HG03103 (cell line): ENCODE results near the gene EFNA2.
A peak's percentile ranks its signal among the peaks of the same experiment; 100 is the strongest.

Experiments
- ATAC-seq: cut with Tn5 transposase; IDR thresholded peaks from one replicate; pipeline ENCODE4 v1.9.1; 2021; ENCODE audit warnings: low read depth; ENCODE audit not compliant: unreplicated experiment

The EFNA2 gene

DNA sequence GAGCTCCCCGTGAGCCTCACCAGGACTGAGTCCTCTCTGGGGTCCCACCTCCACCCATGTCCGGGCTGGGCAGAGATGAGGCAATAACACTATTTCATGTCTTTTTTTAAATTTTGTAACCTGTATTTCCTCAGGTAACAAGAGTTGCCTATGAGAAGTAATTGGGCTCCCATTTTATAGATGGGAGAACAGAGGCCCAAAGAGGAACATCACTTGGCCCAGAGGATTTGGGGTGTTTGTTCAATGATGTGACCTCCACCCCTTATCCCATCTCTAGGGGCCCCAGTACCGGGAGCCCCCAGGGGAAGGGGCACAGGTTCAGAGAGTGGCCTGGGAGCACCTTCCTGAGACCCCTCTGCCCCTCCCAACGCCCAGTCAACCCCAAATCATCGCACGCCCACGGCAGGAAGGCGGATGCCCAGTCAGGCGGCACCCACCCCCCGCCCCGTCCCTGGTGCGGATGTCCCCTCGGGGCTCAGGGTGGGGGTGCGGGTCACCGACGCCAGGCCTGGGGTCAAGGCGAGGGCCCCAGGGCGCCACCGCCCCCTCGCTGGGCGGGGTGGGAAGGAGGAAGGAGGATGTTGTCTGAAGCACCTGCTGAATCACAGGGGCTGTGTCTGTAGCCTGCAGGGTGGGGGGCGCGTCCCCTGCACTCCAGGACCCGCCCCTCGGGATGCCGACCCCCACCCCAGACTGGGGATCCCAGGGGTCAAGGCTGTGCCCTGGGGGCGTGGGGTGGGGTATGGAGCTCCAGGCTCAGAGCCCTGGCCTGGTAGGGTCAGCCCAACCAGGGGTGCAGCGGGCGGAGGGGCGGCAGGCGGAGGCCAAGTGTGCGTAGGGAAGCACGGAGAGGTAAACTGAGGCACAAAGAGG is 25.6 kb upstream of the EFNA2 start:
- no peak for ATAC-seq

DNA sequence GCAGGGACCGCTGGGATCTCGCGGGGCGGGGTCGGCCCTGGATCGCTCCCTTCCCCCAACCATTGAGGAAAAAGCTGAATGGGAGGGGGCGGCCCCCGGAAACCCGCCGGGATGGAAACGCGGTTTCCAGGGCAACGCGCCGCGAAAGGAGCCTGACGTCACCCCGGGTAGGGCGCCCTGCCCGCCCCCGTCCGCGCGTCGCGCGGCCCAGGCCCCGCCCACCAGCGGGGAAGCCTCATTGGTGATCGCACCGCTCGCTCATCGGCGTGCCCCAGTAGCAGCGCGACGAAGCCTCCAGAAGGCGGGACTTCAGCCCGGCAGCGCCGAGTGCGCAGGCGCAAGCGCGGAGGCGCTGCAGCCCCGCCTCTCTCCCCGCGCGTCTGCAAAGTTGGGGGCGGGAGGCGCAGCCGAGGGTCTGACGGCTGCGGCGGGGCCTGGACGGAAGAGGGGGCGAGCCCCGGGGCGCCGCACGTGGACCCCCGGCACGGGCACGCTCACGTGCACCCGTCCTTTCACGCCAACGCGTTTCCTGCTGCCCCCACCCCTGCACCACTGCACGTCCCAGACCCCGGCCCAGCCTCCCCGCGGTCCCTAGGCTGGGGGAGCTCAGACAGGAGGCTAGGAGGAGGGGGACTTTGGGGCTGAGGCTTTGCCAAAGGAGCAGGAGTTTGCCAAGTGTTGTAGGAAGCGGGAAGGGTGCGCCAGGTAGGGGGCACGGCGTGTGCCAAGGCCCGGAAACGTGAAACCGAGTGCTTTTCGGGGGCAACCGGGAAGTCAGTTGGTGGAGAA is 24.7 kb upstream of the EFNA2 start:
- peak; percentile 54 for ATAC-seq

- no peak for ATAC-seq
Observed at GRCh38 chr19:1261538-1261797, 24.2 kb upstream of the EFNA2 start.

- no peak for ATAC-seq
Observed at GRCh38 chr19:1261798-1262622, 23.7 kb upstream of the EFNA2 start.

- no peak for ATAC-seq
Observed at GRCh38 chr19:1262623-1263123, 23.0 kb upstream of the EFNA2 start.

- no peak for ATAC-seq
Observed at GRCh38 chr19:1263188-1263587, 22.5 kb upstream of the EFNA2 start.

DNA sequence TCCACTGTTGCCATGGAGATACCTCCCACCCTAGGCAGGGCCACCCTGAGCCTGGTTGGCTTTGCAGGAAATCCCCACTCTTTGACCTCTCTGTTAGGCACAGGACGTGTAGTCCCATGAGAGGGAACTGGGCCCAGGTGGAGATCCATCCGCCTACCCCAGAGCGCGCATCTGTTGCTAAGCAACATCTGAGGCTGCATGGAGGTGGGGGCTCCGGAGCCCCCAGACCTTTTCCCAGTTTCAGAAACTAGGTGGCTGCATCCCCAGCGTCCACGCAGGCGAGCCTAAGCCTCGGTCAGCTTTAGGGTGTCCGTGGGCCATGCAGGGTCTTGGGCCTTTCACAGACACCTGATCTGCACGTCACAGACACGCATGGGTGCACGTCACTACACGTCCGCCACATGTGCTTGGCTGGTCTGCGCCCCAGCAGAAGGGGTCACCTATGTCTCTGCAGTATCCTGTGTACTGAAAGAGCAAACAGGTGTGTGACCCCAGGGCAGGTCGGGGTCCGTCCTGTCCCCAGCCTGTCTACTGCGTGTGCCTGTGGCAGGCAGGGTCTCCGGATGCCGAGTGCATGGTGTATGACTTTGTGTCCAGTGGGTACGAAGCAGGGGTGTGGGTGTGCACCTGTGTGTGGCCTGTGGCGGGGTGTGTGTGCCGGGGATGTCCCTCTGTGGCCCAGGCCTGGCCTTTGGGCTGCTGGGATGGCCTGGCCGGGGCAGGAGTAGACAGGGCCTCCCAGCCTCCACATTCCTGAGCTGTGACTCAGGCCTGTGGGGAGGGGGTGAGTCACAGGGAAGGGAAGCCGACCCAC is 20.7 kb upstream of the EFNA2 start:
- ATAC-seq, result no peak

DNA sequence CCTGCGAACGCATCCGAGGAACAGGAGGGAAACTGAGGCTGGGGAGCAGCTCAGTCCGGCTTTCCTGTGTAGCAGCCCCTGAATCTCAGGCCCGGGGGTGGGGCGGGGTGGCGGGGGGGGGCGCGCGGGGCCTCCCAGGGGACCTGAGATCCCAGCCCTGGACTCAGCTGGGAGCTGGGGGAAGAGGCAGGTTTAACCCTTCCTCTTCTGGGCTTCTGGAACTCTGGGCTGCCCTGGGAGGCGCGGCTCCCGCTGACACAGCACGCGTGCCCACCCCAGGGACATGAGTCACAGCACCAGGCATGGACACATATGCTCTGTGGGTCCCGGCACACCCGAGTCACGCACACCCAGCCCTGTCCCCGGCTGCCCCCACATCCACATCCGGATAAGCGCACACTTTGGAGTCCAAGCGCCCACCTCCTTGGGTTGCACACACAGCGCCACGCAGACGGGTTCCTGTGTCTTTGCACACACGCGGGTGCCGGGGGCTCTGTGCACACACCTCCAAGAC is 20.0 kb upstream of the EFNA2 start:
- ATAC-seq, result no peak

DNA sequence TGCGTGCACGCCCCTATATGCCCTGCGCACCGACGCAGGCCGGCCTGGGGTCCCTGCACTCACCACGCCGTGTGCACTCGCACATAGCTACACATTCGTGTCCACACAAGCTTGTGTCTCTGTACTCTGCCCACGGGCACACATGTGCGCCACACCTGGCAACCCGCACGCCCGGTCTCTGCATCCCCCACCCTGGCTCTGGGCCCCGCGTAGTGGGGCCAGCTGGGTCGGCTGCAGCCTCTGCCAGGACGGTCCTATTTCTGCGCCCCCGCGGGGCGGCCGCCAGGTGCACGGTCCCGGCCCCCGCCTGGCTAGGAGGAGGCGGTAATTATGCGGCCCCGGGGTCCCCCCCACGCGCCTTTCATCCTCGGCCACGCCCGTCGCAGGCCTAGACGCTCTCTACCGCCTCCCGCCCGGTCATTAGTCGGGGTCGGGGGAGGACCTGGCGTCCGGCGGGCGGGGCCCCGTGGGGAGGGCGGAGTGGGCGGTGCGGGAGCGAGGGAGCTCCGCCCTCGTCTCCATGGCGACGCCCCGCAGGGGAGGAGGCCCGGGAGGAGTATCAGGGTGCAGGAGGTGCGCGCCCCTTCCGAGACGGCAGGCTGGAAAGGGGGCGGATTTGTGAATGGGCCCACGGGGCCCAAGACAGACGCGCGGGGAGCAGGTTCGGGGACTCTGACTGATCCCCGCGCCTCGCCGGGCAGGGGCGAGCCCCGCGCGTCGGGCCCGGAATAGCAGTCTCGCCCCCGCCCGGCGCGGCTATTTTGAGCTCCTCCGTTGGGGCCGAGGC is 19.4 kb upstream of the EFNA2 start:
- ATAC-seq, result no peak

DNA sequence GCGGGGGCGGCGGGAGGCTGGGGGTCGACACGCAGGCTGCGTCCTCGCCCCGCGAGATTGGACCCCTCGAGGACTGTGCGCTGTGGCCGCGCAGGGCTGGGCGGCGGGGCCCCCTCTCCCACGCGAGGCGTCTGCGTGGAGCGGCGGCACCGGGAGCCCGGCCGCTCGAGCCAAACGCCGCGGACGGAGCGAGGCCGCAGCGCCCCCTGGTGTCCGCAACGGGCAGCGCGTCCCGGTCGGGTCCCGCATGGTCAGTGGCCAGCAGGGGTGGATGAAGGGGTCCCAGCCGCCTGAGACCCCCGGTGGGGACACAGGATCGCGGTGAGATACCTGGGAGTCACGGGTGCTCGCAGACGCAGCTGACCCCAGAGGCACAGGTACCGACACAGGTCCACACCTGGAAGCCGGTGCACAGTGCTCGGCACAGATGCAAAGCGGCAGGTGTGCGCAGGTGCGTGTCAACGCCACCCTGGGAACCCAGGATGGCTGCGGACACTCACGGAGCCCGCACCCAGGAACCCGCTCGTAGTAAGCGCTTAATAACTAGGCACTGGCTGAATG is 18.7 kb upstream of the EFNA2 start:
- no peak for ATAC-seq

DNA sequence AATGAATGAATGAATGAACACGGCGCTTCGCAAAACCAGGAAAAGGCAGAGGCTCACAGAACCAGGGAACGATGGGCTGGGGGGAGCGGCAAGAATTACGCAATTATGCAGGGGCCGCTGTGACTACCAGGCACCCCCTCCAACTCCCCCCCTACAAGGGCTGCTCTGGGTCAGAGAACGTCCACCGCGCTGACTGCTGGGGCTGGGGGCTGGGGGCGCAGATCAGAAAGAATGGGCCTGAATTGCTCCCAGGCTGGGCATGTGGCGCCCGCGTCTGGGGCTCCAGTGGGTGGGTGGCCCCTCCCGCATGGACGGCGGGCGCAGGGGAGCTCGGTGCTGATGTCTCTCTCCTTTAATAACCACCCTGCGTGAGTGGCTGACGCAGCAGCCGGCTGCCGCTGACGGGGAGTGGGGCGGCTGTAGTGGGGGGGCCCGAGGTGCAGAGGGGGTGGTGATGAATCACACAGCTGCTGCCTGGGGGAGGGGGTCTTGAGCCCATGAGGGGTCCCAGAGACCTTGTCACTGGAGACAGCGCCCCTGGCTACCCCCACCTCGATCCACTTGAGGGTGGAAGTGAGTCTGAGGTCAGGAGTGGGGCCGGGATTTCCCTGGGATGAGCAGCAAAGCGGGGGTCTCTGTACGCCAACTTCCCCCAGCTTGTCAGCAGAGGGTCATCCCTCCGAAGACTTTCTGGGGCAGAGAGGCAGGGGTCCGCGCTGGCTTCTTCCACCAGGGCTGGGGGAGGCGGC is 18.0 kb upstream of the EFNA2 start:
- ATAC-seq, result no peak

GRCh38 chr19:1268226-1269064 is 17.2 kb upstream of the EFNA2 start:
- no peak for ATAC-seq

- ATAC-seq, result peak; percentile 46
Observed at GRCh38 chr19:1269065-1269477, 16.6 kb upstream of the EFNA2 start, which contains the start of gene CIRBP. CIRBP (plus strand) TSS chr19:1269332; CDS start chr19:1270934, 1,602 bp downstream.

DNA sequence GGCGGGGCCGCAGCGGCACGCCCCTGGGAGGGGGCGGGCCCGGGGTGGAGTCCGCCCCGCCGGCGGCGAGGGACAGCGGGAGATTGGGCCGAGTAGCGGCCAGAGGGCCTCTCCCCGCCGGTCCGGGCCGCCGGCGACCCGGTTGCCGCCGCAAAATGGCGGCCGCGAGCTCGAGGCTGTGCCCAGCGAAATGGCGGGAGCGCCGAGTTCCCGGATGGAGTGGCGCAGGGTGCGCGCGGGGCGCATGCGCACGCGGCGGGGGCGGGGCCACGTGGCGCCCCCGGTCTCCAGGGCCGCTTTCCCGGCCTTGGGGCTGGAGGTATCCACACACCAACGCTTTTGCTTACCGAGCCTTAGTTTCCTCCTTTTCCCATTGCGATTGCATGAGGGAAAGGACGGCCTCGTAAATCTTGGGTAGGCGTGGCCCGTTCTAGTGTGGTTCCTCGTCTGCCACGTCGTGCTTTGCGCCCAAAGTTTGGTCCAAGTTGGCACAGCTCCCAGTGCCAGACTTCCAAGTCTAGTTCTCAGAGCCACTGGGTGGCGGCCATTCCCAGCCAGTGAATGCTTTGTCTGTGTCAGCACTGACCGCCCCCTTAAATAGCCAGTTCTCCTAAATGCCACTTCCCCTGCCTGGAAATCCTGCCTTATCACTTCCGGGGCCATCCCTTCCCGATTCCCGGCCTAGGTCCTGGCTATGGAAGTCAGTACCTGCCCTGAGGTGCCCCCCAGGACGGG is 16.0 kb upstream of the EFNA2 start:
- peak; percentile 27 for ATAC-seq

GRCh38 chr19:1270213-1270853 is 15.3 kb upstream of the EFNA2 start:
- no peak for ATAC-seq
